Neural progenitor cell (in vitro differentiated cells): ENCODE results near the gene PLCB1.

Experiments
- EZH2phosphoT487 ChIP-seq: fragments of 200-600 bp; sonication (generic); IDR thresholded peaks from 2 replicates; pipeline ENCODE4 v1.6.1; 2017; ENCODE audit warnings: antibody characterized with exemption
- TF ChIP-seq, protein P1 (sequence below): fragments of 200-600 bp; sonication (generic); IDR thresholded peaks from 2 replicates; pipeline ENCODE4 v1.5.1; 2017; ENCODE audit warnings: antibody characterized with exemption, mild to moderate bottlenecking

DNA sequence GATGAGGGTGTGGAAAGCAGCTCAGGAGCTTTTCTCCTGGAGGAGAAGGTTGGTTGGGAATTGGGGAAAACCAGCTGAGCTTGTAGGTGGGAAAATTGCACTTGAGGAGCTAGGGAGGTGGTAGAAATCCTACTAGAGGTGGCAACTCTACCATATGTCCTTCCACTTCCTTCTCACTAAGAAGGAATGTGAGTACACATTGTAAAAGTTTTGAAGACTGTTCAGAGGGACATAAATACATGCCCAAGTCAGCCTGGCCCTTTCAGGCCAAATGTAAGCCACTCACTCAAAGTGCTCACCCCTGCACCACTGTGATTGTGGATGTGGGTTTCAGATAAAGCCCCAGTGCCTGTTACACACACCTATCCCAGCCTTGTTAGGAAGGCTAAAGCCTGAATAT, 646.3 kb downstream of the PLCB1 start:
- no peak for TF ChIP-seq EZH2phosphoT487
- TF ChIP-seq, protein P1, sequence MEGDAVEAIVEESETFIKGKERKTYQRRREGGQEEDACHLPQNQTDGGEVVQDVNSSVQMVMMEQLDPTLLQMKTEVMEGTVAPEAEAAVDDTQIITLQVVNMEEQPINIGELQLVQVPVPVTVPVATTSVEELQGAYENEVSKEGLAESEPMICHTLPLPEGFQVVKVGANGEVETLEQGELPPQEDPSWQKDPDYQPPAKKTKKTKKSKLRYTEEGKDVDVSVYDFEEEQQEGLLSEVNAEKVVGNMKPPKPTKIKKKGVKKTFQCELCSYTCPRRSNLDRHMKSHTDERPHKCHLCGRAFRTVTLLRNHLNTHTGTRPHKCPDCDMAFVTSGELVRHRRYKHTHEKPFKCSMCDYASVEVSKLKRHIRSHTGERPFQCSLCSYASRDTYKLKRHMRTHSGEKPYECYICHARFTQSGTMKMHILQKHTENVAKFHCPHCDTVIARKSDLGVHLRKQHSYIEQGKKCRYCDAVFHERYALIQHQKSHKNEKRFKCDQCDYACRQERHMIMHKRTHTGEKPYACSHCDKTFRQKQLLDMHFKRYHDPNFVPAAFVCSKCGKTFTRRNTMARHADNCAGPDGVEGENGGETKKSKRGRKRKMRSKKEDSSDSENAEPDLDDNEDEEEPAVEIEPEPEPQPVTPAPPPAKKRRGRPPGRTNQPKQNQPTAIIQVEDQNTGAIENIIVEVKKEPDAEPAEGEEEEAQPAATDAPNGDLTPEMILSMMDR: no peak
